Panc1 (cell line): Measurements from ENCODE around the gene EEF2K.

ENCODE experiments used
- POLR2AphosphoS5 ChIP-seq: IDR thresholded peaks from 2 replicates; pipeline ENCODE4 v1.6.1; 2012; ENCODE audit warnings: mild to moderate bottlenecking, low read depth, low read length, moderate library complexity
- TCF7L2 ChIP-seq: IDR thresholded peaks from 2 replicates; pipeline ENCODE4 v1.6.1; 2011; ENCODE audit warnings: mild to moderate bottlenecking, low read depth, low read length, inconsistent platforms
- TF ChIP-seq, protein P1 (sequence below): fragments of 450-650 bp; IDR thresholded peaks from 2 replicates; pipeline ENCODE4 v1.5.1; 2017; ENCODE audit warnings: mild to moderate bottlenecking
- TF ChIP-seq, protein P2 (sequence below), 2 experiments: IDR thresholded peaks; 2 replicates each; pipeline ENCODE4 v1.6.1; 2011 to 2012; ENCODE audit warnings: low read depth in 2 of 2, control low read depth in 1 of 2, low read length in 1 of 2, mild to moderate bottlenecking in 1 of 2, moderate library complexity in 1 of 2; ENCODE audit not compliant: insufficient read depth in 1 of 2

DNA sequence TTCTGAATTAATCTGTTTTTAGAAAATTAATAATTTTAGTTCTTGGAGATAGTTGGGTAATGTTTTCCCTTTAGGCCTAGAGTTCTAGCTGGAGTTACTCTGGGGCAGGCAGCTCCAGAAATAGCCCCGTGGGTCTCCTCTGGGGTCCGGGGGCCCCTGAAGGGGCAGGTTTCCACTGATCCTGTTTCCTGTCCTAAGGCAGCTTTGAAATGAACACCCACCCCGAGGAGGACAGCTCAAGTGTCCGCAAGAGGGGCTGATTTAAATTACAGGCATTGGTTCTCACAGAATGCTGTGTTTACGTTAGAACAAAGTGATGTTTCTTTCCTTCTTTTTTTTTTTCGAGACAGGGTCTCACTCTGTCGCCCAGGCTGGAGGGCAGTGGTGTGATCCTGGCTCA lies 23.8 kb downstream of the EEF2K start:
- TF ChIP-seq, protein P1, sequence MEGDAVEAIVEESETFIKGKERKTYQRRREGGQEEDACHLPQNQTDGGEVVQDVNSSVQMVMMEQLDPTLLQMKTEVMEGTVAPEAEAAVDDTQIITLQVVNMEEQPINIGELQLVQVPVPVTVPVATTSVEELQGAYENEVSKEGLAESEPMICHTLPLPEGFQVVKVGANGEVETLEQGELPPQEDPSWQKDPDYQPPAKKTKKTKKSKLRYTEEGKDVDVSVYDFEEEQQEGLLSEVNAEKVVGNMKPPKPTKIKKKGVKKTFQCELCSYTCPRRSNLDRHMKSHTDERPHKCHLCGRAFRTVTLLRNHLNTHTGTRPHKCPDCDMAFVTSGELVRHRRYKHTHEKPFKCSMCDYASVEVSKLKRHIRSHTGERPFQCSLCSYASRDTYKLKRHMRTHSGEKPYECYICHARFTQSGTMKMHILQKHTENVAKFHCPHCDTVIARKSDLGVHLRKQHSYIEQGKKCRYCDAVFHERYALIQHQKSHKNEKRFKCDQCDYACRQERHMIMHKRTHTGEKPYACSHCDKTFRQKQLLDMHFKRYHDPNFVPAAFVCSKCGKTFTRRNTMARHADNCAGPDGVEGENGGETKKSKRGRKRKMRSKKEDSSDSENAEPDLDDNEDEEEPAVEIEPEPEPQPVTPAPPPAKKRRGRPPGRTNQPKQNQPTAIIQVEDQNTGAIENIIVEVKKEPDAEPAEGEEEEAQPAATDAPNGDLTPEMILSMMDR: no peak
- TF ChIP-seq POLR2AphosphoS5 (no peak), TCF7L2 (no peak)
- TF ChIP-seq, protein P2, sequence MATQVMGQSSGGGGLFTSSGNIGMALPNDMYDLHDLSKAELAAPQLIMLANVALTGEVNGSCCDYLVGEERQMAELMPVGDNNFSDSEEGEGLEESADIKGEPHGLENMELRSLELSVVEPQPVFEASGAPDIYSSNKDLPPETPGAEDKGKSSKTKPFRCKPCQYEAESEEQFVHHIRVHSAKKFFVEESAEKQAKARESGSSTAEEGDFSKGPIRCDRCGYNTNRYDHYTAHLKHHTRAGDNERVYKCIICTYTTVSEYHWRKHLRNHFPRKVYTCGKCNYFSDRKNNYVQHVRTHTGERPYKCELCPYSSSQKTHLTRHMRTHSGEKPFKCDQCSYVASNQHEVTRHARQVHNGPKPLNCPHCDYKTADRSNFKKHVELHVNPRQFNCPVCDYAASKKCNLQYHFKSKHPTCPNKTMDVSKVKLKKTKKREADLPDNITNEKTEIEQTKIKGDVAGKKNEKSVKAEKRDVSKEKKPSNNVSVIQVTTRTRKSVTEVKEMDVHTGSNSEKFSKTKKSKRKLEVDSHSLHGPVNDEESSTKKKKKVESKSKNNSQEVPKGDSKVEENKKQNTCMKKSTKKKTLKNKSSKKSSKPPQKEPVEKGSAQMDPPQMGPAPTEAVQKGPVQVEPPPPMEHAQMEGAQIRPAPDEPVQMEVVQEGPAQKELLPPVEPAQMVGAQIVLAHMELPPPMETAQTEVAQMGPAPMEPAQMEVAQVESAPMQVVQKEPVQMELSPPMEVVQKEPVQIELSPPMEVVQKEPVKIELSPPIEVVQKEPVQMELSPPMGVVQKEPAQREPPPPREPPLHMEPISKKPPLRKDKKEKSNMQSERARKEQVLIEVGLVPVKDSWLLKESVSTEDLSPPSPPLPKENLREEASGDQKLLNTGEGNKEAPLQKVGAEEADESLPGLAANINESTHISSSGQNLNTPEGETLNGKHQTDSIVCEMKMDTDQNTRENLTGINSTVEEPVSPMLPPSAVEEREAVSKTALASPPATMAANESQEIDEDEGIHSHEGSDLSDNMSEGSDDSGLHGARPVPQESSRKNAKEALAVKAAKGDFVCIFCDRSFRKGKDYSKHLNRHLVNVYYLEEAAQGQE (IDR thresholded peaks at IDR 0.05; ENCODE audit: insufficient read depth in 1 of 2, low read depth in 2 of 2, low read length in 1 of 2): no peak
